Chondrocyte (in vitro differentiated cells): ENCODE results near the gene PPP2R5B. TPM values are rescaled to one million over a fixed set of nuclear protein-coding genes. Genes with fewer than 3 reads are reported as not detected.

Experiments
- DNase-seq: peaks from one replicate; pipeline ENCODE4 v3.0.0; 2021; ENCODE audit warnings: mixed read lengths, low spot score
- H3K27ac Mint-ChIP-seq: one replicate; pipeline ENCODE4 v1.8.0; 2021; ENCODE audit warnings: mild to moderate bottlenecking, moderate library complexity, mixed read lengths; ENCODE audit not compliant: unreplicated experiment
- H3K27me3 Mint-ChIP-seq: 2 replicates; pipeline ENCODE4 v1.8.0; 2021; ENCODE audit warnings: low read depth, mixed read lengths
- H3K36me3 Mint-ChIP-seq: 2 replicates; pipeline ENCODE4 v1.8.0; 2021; ENCODE audit warnings: low read depth, mixed read lengths
- H3K4me1 Mint-ChIP-seq: 2 replicates; pipeline ENCODE4 v1.8.0; 2021; ENCODE audit warnings: low read depth, mild to moderate bottlenecking, mixed read lengths
- H3K4me3 Mint-ChIP-seq: one replicate; pipeline ENCODE4 v1.8.0; 2021; ENCODE audit warnings: mild to moderate bottlenecking, moderate library complexity, mixed read lengths; ENCODE audit not compliant: unreplicated experiment
- H3K9me3 Mint-ChIP-seq: 2 replicates; pipeline ENCODE4 v1.8.0; 2021; ENCODE audit warnings: low read depth, mixed read lengths
- total RNA-seq: library from RNA; stranded (reverse); gene quantifications from 3 replicates; pipeline ENCODE4 v1.2.1, GENCODE V29; 2021
- TF ChIP-seq, protein P1 (sequence below): fragments of 200-600 bp; sonication (generic); IDR thresholded peaks from 2 replicates; pipeline ENCODE4 v1.5.0; 2021; ENCODE audit warnings: antibody characterized with exemption, mild to moderate bottlenecking, moderate library complexity

Gene PPP2R5B
- total RNA-seq, 1 donor from 2014 or later: 33.2 TPM

GRCh38 chr11:64967375-64967774, 42.9 kb downstream of the PPP2R5B start:
- Mint-ChIP-seq H3K9me3 (no peaks in the 10 kb centered on the region), H3K27ac (no peak overlapping the region), H3K36me3 (no peaks in the 10 kb centered on the region), H3K27me3 (no peaks in the 10 kb centered on the region), H3K4me3 (no peak overlapping the region), H3K4me1 (peaks cover 12% of the 10 kb centered on the region)
- TF ChIP-seq, protein P1, sequence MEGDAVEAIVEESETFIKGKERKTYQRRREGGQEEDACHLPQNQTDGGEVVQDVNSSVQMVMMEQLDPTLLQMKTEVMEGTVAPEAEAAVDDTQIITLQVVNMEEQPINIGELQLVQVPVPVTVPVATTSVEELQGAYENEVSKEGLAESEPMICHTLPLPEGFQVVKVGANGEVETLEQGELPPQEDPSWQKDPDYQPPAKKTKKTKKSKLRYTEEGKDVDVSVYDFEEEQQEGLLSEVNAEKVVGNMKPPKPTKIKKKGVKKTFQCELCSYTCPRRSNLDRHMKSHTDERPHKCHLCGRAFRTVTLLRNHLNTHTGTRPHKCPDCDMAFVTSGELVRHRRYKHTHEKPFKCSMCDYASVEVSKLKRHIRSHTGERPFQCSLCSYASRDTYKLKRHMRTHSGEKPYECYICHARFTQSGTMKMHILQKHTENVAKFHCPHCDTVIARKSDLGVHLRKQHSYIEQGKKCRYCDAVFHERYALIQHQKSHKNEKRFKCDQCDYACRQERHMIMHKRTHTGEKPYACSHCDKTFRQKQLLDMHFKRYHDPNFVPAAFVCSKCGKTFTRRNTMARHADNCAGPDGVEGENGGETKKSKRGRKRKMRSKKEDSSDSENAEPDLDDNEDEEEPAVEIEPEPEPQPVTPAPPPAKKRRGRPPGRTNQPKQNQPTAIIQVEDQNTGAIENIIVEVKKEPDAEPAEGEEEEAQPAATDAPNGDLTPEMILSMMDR: no peak
- DNase-seq: no peak

GRCh38 chr11:64969209-64969608, 44.7 kb downstream of the PPP2R5B start:
- TF ChIP-seq, protein P1: no peak
- Mint-ChIP-seq H3K36me3 (no peaks in the 10 kb centered on the region), H3K9me3 (no peaks in the 10 kb centered on the region), H3K27ac (peak overlapping the region; percentile 72), H3K4me1 (peaks cover 12% of the 10 kb centered on the region), H3K27me3 (no peaks in the 10 kb centered on the region), H3K4me3 (no peak overlapping the region)
- DNase-seq: no peak

GRCh38 chr11:64970731-64971151, 46.3 kb downstream of the PPP2R5B start:
- no peaks in the 10 kb centered on the region for H3K9me3 Mint-ChIP-seq
- DNase-seq: no peak
- no peaks in the 10 kb centered on the region for H3K27me3 Mint-ChIP-seq
- peaks cover 12% of the 10 kb centered on the region for H3K4me1 Mint-ChIP-seq
- peak overlapping the region; percentile 32 for H3K27ac Mint-ChIP-seq
- no peak overlapping the region for H3K4me3 Mint-ChIP-seq
- H3K36me3 Mint-ChIP-seq: no peaks in the 10 kb centered on the region
- TF ChIP-seq, protein P1: no peak

DNA sequence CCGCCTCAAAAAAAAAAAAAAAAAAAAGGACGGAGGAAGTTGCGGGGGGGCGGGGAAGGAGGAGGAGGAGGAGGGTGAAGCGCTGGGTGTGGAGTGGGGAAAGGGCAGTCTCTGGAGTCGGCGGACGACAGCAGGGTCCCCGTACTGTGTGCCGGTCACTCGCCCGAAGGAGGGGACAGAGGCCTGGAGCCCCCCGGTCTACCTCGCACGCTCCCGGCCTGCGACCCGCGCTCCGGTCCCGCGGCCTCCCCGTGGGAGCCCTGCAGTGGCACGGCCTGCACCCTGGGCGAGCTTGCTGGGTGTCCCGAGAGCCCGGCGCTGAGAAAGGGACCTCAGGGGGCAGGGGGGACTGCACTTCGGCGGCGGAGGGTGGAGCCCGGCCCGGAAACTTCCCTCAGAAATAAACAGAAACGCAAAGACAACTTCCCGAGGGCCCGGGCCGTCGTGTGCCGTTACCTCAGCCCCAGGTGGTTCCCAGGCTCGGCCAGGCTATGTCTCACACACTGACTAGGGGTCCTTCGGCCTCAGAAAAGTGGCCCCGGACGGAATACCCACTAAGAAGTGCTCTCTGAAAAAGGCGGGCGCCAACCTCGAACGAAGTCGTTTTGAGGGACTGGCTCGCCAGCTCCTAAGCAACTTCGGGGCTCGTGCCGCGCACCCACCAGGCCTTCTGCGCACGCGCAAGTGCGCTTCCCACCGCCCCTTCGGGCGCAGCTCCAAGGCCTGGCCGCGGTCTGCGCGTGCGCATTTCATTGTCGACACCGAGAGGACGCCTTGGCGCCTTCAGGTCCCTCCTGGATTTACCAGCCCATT, 47.1 kb downstream of the PPP2R5B start, which contains the start of gene MAJIN:
Gene MAJIN (minus strand): TSS at position 688 of the 813 bp plus-strand sequence. CDS start 12,703 bp downstream, outside the sequence.
- DNase-seq: peak; percentile 92
- TF ChIP-seq, protein P1: no peak
- no peak within 1 kb of the TSS for H3K27ac Mint-ChIP-seq
- H3K9me3 Mint-ChIP-seq: no peaks in the 10 kb centered on the region
- no peaks in the 10 kb centered on the region for H3K36me3 Mint-ChIP-seq
- H3K27me3 Mint-ChIP-seq: no peaks in the 10 kb centered on the region
- H3K4me1 Mint-ChIP-seq: peaks cover 12% of the 10 kb centered on the region
- no peak within 1 kb of the TSS for H3K4me3 Mint-ChIP-seq

GRCh38 chr11:64974124-64974523, 49.6 kb downstream of the PPP2R5B start:
- Mint-ChIP-seq H3K9me3 (no peaks in the 10 kb centered on the region), H3K27ac (no peak overlapping the region), H3K27me3 (no peaks in the 10 kb centered on the region), H3K4me1 (peaks cover 8% of the 10 kb centered on the region), H3K36me3 (no peaks in the 10 kb centered on the region), H3K4me3 (no peak overlapping the region)
- TF ChIP-seq, protein P1: no peak
- peak; percentile 5 for DNase-seq
